Stimulated activated CD4-positive, alpha-beta T cell treated with anti-CD3 and anti-CD28 coated beads, Interleukin-4, amount 100 ng/mL, for 1 hour (primary cell): ENCODE results near the gene GRAMD2B.
"Not testable (repeated sequence)": the region's sequence is repeated elsewhere in the genome, so short reads cannot be mapped to it uniquely, and the experiment has no call there.

Experiments
- DNase-seq: peaks from one replicate; pipeline ENCODE4 v3.0.0-alpha.2; 2020

Gene GRAMD2B

DNA sequence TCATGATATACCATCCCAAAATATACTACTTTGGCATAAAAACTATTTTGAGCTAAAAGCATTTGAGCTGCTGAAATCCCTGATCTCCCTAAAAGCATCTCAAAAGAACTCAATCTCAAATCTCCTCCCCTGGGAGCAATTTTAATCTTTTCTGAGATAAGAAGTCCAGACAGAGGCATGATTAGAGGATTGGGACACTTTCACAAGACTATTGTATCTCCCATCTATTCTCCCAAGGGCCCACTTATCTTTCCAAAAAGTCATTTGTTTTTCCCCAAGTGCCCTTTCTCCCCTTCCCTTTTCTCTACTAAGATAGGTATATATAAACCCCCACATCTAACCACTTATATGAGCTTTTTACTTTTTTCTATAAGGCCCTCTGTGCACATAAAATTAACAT is 92.1 kb downstream of the GRAMD2B start:
- DNase-seq = no peak

DNA sequence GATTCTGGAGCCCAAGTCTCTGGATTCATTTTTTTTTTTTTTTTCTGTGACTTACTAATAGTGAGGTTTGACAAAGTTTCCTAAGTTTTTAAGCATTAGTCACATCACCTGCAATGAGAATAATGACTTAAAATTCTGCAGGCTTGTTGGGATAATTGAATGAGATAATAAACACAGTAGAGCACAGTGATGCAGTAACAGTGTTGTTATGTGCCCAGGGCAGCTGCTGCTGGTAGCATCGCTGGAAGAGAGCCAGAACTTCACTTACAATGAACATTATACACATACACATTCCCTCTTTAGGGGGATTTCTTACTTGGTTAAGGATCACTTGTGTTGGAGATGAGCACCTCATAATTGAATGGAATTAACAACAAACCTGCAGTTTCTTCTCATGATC is 92.9 kb downstream of the GRAMD2B start:
- no peak for DNase-seq

DNA sequence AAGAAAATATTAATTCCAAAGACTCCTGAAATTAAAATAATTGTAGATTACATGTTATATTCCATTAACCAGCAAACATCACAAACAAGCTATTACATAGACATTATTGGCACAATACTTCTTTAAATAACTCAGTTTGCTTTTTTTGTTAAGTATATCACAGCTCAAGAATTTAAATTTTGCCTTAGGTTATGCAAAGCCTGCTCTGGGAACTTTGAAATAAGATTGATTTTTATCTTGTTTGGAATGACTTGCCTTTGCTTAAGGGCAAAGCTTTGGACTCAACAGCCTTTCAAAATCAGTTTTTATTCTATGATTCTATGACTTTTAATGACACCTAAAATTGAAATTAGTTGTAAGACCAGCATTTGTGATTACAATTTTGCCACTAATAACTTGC is 93.6 kb downstream of the GRAMD2B start:
- no peak for DNase-seq

DNA sequence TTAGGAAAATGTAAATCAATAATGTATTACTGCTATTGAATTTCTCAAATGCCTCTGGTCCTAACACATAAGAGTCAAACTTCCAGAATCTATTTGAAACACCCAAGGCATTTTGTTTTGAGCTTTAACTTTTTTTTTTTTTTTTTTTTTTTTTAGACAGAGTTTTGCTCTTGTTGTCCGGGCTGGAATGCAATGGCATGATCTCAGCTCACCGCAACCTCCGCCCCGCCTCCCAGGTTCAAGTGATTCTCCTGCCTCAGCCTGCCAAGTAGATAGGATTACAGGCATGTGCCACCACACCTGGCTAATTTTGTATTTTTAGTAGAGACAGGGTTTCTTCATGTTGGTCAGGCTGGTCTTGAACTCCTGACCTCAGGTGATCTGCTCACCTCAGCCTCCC is 96.0 kb downstream of the GRAMD2B start:
- not testable (repeated sequence) for DNase-seq

DNA sequence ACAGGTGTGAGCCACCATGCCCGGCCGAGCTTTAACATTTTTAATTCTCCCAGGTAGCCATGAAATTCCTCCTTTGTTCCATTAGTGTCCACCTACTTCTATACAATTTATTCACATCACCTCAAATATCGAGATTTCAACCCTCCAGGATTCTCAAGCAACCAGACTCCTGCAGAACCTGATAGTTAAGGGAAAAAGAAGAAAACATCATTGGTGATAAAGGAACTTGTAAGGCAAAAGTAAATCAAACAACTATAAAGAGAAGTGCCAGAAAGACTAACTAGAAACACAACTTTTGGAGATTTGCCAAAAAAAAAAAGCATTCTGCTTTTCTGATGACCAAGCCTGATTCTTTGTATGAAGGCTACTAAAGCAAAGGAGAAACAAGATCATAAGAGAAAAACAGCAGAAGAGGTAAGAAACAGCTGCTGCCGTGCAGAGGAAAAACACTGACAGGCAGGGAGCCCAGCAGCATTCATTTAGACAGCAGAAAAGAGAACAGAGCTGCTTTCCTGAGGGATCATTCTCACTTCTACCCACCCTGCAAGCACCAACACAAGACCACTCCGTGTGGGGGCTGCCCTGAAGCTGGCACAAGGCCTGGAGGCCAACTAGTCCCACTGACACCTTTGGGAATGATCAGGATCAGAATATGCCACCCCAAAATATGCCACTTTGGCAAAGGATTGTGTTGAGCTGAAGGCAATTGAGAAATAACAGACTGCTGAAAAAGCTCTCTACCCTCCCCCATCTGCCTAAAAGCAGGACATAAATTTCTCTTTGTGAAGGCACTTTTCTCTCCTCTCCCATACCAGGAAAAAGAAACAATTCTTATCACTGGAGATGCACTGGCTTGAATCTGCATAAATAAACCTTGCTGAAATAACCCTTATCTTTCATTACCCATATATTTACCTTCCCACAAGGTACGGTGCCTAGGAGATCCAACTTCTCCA is 96.7 kb downstream of the GRAMD2B start:
- no peak for DNase-seq

DNA sequence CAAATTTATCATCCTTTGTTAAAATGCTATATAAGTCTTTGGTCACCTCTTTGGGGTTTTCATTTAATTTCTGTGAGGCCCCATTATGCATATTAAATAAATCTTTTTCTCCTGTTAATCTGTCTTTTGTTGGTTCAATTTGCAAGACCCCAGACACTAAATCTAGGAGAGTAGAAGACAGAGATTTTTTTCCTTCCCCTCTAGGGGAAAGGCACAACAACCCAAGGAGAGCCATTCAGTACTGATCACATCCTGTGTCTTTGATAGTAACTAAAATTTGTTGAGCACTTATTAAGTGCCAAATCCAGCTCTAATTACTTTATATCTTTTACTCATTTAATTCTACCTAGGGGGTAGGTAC is 97.4 kb downstream of the GRAMD2B start:
- DNase-seq = no peak

DNA sequence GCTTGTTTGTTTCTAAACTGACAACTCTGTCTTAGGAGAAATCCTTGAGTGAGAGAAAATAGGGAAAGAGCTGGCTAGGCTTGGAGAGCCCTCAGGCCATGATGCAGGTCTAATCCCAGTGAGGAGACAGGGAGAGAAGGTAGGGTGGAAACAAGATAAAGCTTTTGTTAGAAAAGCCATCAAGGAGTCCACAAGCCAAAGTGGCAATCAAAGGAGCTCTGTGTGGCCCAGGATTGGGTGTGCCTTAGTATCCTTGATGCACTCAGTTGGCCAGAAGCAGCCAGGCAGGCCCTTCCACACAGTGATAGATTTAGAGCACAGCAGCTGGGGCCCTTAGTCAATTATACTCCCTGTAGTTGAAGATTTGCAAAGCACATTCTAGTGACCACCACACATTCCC is 97.9 kb downstream of the GRAMD2B start:
- DNase-seq = no peak

DNA sequence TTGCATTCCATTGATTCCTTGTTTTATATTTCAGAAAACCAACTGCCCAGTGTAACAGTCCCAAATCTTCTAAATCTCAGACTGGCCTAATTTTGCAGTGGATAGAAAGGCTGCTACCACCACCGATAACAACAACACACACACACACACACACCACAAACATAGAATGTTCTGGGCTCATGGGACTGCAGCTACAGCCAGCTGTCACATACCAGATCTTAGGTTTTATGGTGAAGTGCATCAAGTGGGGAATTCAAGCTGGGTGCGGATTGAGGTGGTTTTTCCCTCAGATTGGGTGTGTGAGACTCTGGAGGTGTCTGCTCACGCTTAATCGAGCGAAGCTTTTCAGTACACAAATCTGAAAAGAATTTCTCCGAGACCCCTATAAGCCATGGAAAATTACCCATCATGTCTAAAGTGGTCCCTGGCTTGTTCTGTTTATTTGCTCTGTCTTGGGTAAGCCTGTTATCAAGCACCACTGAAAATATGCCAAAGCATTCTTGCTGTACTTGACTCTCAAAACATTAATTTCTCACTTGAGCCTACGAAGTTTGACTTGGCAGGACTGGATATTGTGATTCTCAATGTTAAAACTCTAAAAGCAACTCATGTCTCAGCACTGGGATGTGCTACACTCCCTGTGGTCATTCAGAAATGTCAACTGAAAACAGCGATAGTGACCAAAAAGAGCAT is 100.8 kb downstream of the GRAMD2B start:
- no peak for DNase-seq

DNA sequence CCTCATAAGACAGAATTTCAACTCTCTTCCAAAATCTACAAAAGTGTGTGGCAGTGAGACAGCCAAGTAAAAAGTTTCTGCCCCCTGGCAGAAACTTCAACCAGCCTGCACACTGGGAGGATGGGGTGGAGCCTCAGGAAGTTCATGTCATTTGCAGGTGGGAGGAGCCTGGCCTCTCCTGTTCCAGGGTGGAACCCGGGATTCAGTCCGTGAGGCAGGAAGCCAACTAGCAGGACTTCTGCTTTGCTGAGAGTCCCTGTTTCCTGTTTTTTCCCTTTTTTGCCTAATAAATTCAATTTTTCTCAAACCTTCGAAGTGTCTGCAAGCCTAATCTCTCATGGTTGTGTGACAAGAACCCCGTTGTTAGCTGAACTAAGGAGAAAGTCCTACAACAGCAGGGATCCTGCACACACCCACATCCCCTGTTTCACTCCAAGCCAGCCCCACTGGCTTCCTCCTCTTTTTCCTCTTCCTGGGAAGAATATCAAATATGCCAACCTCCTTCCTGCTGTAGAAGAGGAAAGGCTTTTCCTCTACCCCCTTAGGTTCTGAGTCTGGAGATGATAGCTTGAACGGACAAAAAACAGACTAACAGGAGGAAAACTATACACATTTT is 102.5 kb downstream of the GRAMD2B start:
- no peak for DNase-seq

DNA sequence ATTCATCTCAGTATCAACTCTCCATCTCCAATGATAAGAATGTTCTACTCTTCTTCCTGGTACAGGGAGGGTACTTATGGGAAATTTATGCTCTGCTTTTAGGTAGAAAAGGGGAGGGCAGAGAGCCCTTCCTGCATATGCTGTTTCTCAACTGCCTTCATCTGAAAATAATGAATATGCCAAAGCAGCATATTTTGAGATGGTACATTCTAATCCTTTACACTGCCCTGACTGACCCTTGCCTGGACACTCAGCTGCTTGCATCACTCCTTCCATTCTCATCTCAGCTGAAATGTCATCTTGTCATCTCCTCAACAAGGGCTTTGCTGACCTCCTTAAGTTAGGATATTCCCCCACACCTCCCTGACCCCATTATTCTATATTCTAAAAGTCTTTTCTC is 103.3 kb downstream of the GRAMD2B start:
- DNase-seq = no peak

DNA sequence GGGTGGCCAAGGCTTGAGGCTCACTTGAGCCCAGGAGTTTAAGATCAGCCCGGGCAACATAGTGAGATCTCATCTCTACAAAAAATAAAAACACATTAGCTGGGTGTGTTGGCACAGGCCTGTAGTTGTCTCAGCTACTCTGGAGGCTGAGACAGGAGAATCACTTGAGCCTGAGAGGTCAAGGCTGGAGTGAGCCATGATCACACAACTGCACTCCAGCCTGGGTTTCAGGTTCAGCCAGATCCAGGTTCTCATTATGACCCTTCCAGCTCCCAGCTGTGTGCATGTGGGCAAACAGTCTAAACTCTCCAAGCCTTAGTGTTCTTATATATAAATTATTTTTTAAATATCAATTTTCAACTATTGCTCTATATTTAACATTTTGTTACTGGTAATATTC is 103.9 kb downstream of the GRAMD2B start:
- DNase-seq = no peak

DNA sequence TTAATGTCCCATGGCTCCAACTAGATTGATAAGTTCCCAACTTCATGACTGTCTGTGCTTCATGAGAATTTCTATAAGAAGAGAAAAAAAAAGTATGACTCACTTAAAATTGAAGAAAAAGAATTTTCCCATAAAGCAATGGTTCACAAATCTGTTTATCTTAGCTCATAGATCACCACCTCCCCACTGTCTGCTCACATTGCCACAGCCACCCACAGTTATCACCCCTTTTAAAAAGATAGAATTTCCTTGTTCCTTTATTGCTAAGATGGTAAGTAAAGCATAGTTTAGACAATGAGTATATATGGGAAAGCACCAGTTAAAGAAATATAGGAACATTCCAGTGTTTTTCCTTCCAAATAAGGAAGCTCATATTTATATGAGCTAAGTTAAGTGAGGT is 104.7 kb downstream of the GRAMD2B start:
- DNase-seq = no peak

DNA sequence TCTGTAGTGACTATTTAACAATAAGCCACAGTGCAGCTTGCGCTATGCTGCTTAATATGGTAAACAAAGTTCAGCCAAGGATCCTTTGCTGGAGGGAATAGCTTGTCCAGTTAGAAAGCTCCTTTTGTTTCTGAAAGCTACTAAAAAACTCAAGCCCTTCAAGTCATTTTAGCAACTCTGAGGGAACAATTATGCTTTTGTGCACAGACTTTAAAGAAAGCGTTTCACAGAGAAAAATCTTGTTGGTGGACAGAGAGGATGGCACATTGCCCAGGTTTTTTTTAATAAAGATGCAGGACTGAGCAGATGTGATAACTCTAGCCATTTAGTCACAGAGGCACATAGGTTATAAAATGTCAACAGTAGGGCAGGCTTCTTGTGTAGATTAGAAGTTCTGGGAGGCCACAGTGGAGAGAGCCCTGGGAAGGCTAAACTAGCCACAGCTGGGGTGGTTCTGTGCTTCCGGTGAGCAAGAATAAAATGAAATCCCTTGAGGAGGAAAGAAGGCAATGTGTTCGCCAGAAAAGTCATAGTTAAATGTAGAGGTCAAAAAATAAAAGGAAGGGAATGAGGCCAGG is 108.4 kb downstream of the GRAMD2B start:
- no peak for DNase-seq

DNA sequence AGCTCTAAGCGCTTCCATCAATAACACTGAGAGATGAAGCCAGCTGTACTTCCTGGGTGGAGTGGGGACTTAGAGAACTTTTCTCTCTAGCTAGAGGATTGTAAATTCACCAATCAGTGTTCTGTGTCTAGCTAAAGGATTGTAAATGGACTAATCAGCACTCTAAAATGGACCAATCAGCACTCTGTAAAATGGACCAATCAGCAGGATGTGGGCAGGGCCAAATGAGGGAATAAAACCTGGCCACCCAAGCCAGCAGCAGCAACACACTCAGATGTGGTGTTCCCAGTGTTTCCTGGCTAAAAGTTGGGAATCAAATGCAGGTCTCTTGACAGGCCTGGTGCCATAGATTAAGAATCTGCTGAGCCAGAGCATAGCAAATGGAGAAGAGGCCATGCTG is 111.3 kb downstream of the GRAMD2B start:
- DNase-seq = no peak

DNA sequence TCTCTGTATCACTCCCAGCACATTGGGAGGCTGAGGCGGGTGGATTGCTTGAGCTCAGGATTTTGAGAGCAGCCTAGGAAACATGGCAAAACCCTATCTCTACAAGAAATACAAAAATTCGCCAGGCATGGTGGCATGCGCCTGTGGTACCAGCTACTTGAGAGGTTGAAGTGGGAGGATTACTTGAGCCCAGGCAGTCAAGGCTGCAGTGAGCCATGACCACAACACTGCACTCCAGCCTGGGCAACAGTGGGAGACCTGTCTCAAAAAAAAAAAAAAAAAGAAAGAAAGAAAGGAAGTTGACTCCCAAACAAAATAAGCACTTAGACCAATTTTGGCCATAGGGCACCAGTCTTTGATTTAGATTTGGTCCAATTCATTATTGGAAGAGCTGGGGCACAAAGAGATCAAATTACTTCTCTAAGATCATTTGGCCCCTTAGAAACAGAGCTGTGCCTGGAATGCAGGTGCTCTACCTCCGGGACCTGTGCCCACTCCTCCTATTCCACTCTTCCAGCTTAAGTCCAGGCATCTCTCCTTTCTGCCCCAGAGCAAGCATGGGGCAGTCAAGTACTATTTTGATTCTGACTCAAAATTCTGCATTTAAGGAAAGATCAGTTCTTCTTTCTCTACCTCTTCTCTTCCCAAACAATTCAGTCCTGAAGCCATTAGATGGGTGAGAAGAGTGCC is 112.8 kb downstream of the GRAMD2B start:
- no peak for DNase-seq

DNA sequence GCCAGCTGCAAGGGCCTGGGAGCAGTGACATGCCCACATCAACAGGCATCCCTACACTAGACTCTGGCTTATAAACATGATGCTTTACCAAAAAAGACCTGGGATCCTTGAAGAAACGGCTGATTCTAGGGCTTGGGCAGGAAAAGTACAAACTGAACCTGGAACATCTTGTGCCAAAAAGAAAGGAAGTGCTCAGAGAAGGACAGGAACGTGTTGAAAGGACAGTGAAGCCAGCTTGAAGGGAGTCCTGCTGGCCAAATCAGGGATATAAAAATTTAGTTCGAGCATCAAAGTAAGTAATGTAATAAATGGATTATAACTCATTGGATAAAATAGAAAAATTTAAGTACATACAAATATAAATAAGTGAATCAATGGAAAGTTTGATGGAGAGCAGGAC is 113.7 kb downstream of the GRAMD2B start:
- no peak for DNase-seq

DNA sequence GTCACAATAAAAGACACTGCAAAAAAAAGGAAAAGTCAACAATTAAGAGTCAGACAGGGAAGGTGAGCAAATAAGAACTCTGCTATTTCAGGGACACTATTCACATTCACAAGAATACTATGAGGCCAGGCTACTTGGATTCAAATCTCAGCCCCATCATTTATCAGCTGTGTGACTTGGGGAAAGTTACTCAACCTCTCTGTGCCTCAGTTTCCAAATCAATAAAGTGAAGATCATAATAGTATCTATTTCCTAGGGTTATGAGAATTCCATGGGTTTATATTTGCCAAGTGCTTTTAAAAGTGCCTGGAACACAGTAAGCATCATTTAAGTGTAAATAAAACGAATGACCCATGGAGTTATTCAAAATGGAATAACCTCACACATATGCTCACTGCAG is 115.4 kb downstream of the GRAMD2B start:
- no peak for DNase-seq

DNA sequence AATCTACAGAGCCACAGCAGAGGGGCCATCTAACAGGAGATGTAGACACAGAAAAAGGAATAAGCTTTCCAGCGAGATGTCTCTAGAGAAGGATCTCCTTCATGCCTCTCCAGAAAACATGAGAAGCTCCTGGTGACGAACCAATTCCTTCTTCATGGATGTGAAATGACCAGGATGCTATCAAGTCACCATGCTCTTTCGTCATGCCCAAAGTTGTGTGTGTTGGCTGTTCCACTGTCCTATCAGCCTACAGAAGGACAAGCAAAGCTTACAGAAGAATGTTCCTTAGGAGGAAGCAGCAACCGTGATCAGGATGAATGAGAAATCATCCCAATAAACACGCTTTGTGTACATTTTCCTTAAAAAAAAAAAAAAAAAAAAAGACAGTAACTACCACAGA is 117.4 kb downstream of the GRAMD2B start:
- DNase-seq = no peak

DNA sequence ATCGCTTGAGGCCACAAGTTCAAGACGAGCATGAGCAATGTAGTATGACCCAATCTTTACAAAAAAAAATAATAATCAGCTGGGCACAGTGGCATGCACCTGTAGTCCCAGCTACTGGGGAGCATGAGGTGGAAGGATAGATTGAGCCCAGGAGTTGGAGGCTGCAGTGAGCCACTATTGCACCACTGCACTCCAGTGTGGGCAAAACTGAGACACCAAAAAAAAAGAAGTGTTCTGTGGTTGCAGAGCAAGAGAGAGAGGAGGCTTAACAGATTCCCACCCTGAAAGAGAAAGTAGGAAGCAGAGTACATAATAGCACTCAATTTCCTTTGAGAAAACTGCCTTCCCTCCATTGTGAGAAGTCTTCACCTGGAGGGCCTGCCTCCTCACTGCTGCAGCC is 119.2 kb downstream of the GRAMD2B start:
- no peak for DNase-seq

DNA sequence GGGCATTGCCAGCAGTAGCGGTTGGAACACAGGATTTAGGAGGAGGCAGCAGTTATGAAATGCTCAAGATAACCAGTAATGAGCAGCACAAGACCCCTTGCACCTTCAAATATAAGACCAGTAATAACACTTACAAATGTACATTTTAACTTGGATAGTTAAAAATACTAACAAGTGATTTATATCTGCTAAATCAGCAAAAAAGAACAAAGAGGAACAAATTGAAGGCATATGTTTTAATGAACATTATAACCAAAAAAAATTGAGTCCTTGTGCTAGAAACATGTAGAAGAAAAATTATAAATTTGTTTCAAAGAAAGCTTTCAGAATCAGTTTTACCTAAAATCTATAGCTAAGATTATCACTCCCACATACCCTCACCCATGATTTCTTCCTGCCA is 119.8 kb downstream of the GRAMD2B start:
- DNase-seq = no peak

DNA sequence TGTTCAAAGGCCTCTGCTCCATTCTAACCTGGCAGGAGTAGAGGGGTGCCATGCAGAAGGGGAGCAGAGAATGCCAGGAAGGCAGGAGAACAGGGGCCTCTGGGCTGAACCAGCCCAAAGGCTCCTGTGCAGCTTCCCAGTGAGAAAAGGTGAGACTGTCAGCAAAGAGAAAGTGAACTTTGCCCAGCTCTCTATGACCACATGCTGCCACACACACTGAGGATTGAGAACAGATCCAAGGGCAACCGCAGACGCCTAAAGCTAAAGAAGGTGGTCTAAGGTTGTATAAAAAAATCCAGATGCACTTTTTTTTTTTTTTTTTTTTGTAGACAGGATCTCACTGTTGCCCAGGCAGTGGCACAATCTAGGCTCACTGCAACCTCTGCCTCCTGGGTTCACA is 120.5 kb downstream of the GRAMD2B start:
- DNase-seq = no peak
